GM21529 (cell line): ENCODE measurements around the gene WDFY1.

Experiments
- ATAC-seq: cut with Tn5 transposase; IDR thresholded peaks from one replicate; pipeline ENCODE4 v1.9.1; 2021; ENCODE audit not compliant: unreplicated experiment

The WDFY1 gene

DNA sequence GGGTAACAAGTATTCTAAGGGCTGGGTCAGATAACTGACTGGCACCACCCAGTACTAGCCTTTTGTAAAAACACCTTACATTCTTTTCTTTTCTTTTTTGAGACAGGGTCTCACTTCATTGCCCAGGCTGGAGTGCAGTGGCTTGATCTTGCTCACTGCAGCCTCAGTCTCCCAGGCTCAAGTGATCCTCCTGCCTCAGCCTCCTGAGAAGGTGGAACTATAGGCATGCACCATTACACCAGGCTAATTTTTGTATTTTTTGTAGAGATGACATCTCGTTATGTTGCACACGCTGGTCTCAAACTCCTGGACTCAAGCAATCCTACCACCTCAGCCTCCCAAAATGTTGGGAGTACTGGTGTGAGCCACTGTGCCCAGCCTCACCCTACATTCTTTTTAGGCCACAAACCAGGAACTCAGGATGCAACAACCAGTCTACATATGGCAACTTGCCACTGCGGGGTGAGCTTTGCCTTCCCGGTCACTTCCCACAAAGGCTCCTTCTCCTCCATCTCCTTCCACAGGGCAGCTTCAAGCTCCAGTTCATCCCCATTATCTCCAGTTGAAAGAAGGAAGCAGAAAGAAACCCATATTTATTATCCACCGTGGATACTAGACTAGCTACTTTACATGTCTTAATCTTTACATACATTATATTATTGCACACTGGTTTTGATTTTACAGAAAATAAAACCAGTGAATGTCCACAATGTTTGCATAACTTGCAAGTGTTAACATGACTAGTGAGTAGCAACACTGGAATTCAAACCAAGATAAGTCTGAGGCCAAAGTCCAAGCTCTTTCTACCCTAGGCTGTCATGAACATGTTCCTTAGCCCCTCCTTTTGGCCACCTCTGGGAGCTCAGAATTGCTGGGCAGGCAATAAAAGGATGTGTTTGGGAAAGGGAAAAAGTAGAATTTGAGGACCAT lies 84.1 kb downstream of the WDFY1 start:
- no peak for ATAC-seq

GRCh38 chr2:223859070-223859469 lies 86.1 kb downstream of the WDFY1 start:
- no peak for ATAC-seq

DNA sequence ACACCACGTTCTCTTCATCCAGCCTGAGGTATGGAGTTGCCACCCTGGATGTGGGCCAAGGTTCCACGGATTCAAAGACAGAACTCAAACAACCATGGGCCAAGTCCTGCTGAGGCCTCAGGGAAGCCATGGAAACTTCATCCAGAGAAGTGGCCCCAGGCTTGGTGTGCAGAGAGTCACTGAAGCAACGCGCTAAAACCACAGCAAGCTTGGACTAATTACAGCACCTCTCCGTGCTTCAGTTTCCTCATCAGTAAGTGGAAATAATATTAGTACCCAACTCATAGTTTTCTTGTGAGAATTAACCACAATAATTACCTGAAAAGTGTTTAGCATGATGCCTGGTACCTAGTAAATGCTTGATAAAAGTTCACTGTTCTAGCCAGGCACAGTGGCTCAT lies 88.6 kb downstream of the WDFY1 start:
- ATAC-seq: no peak

- no peak for ATAC-seq
These were observed 89.1 kb downstream of the WDFY1 start for GRCh38 chr2:223856021-223856420.

DNA sequence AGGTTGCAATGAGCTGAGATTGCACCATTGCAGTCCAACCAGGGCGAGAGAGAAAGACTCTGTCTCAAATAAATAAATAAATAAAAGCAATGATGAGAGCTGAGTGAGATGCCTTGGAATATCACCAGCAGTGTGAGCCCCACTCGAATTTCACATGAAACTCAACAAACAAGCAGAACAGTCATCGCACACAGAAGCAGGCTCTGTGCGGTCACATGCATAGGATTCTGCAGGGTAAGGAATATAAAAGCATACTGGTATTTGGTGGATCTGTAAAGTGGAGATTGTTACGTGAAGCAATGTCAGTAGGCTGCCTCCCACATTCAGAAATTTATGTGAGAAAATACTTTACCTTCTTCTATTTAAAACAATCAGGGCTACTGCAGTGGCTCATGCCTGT lies 89.7 kb downstream of the WDFY1 start:
- ATAC-seq: no peak

GRCh38 chr2:223854741-223855140 lies 90.4 kb downstream of the WDFY1 start:
- no peak for ATAC-seq

DNA sequence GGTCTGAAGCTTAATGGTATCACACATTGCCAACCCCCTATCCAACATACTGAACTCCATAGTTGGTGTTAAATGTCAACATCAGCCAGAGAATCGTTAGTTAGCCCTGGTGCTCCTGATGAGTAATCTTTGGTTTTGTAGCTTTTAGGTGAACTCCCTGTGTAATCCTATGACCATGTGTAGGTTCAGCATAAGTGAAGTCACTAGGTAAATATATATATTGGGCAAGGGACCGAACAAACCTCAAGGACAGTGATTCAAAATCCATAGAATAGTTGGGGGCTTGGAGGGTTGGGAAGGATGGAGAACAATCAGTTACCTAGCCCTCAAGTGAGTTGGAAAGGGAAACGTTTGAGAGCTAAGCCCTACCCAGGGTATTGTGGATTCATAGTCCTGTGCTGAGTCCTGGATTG lies 91.7 kb downstream of the WDFY1 start:
- no peak for ATAC-seq

DNA sequence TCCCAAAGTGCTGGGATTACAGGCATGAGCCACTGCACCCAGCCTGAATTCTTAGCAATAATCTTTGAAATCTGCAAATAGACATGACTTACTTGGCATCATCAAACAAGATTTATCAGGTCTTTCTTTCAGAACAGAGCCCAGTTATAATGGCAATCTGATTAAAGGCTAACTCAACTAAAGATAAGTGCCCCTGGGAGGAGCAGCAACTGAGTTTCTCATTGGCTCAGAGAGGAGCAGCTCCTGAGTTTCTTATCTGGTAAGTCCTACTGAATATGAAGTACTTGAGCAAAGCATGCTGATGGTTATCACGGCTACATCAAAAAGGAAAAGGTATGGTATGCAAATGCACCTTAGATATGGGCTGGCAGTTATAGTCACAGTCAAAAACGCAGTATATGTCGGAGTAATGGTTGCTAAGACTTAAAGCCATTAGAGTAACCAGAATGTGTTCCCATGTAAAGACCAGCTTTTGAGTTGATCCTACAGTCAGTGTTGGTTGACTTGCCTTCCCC lies 92.8 kb downstream of the WDFY1 start:
- no peak for ATAC-seq

- ATAC-seq: no peak
These were observed 97.7 kb downstream of the WDFY1 start for GRCh38 chr2:223847410-223847809.

GRCh38 chr2:223846515-223846914 lies 98.6 kb downstream of the WDFY1 start:
- no peak for ATAC-seq

DNA sequence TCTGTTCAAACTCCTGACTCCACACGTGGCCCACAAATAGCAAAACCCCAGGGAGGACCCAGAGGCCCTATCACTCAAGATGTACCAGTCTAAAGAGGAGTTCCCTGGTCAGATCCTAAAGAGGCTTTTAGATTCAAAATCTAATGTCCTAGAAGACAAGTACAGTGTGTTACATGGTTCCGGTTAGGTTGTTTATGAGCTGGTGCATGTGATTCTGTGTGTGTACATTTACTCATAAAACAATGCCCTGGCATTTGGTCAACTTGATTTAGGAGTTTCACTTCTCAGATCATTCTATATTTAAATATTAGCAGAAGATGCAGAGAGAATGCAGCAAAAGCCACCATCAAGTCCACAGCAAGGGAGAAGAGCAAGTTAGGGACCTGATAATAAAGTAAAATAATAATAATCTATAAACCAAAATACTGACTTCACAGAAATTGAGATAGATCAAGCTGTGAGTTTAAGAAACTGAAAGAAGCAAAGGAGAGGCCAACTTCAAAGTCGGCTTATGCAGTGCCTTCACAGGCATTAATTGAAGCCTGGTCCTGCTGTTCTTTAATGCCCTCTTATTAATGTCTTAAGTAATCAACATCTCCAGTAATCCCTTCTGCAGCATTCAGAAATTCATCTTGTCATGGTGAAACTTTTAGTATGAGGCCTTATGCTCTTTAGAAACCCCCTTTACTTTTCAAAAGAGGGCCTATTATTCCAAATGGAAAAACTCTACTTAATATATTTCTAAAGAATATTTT lies 103.5 kb downstream of the WDFY1 start:
- no peak for ATAC-seq

- peak; percentile 65 for ATAC-seq
These were observed 107.7 kb downstream of the WDFY1 start, which contains the start of gene AP1S3 for GRCh38 chr2:223837287-223838061. AP1S3 (minus strand) TSS chr2:223837582; CDS start chr2:223837450, 132 bp downstream.

GRCh38 chr2:223835701-223836532 lies 109.2 kb downstream of the WDFY1 start:
- peak; percentile 68 for ATAC-seq

GRCh38 chr2:223834431-223834830 lies 110.7 kb downstream of the WDFY1 start:
- no peak for ATAC-seq

GRCh38 chr2:223832241-223832903 lies 112.8 kb downstream of the WDFY1 start:
- ATAC-seq: no peak

- no peak for ATAC-seq
These were observed 116.0 kb downstream of the WDFY1 start for GRCh38 chr2:223829128-223829527.

GRCh38 chr2:223828314-223828713 lies 116.8 kb downstream of the WDFY1 start:
- ATAC-seq: no peak

DNA sequence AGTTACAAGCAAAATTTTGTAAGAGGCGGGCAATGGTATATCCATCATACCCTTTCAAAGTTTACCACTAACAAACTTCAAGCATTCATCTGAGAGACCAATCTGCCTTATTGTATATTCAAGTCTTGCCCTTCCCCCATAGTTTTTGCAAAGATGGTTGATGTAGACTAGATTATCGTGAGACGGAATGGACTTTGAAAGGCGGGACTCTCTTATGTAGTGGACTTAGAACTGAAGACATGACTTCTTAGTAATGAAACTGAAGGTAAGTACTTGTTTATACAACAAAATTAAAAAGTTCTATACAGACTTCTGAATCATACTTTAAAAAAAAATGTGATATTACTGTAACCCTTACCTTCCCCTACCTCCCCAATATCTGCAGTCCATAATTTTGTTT lies 118.1 kb downstream of the WDFY1 start:
- no peak for ATAC-seq
